Activated B cell treated with CpG ODN at 0.5 μM for 24 hours (primary cell): ENCODE measurements around the gene CLCNKA. TPM values are rescaled to one million over a fixed set of nuclear protein-coding genes. Genes with fewer than 3 reads are reported as not detected.
A peak's percentile ranks its signal among the peaks of the same experiment; 100 is the strongest.

Experiments used
- ATAC-seq: fragments of 200-7000 bp; cut with Tn5 transposase; one replicate; pipeline ENCODE4 v1.10.0; 2021; ENCODE audit warnings: low read depth, mild to moderate bottlenecking, moderate library complexity
- CTCF ChIA-PET: fragments of 350-600 bp; sonication (Branson Sonifier 250); formaldehyde crosslinking; loops from one replicate; lab custom pipeline; 2021; ENCODE audit warnings: antibody characterized with exemption; lab: Charles Lee
- POLR2A ChIA-PET: fragments of 350-600 bp; sonication (Branson Sonifier 250); formaldehyde crosslinking; loops from one replicate; lab custom pipeline; 2021; ENCODE audit warnings: antibody characterized with exemption; lab: Charles Lee
- DNase-seq: peaks from one replicate; pipeline ENCODE4 v3.0.0; 2022
- H3K27ac Mint-ChIP-seq: one replicate; pipeline ENCODE4 v1.8.0; 2020; ENCODE audit warnings: mixed read lengths
- H3K27me3 Mint-ChIP-seq: one replicate; pipeline ENCODE4 v1.8.0; 2021; ENCODE audit warnings: mixed read lengths
- H3K36me3 Mint-ChIP-seq: one replicate; pipeline ENCODE4 v1.8.0; 2021; ENCODE audit warnings: low read depth, mixed read lengths
- H3K4me1 Mint-ChIP-seq: one replicate; pipeline ENCODE4 v1.8.0; 2021; ENCODE audit warnings: mixed read lengths
- H3K4me3 Mint-ChIP-seq: one replicate; pipeline ENCODE4 v1.8.0; 2020; ENCODE audit warnings: mild to moderate bottlenecking, mixed read lengths
- H3K9me3 Mint-ChIP-seq: one replicate; pipeline ENCODE4 v1.8.0; 2020; ENCODE audit warnings: mixed read lengths
- intact Hi-C: fragments of 100-400 bp; cut with micrococcal nuclease; formaldehyde crosslinking; loops from one replicate; pipeline ENCODE4 v1.15.1; 2024
- total RNA-seq: library from RNA; stranded (reverse); gene quantifications from 2 replicates; pipeline ENCODE4 v1.2.3, GENCODE V29; 2022
- TF ChIP-seq, protein P1 (sequence below): fragments of 200-600 bp; IDR thresholded peaks from one replicate; pipeline ENCODE4 v1.8.0; 2022; ENCODE audit warnings: antibody characterized with exemption, mild to moderate bottlenecking

CLCNKA gene
- total RNA-seq, 1 donor from 2014 or later, result 0.24 TPM

GRCh38 chr1:16072616-16073484, 51.0 kb downstream of the CLCNKA start:
- TF ChIP-seq, protein P1, sequence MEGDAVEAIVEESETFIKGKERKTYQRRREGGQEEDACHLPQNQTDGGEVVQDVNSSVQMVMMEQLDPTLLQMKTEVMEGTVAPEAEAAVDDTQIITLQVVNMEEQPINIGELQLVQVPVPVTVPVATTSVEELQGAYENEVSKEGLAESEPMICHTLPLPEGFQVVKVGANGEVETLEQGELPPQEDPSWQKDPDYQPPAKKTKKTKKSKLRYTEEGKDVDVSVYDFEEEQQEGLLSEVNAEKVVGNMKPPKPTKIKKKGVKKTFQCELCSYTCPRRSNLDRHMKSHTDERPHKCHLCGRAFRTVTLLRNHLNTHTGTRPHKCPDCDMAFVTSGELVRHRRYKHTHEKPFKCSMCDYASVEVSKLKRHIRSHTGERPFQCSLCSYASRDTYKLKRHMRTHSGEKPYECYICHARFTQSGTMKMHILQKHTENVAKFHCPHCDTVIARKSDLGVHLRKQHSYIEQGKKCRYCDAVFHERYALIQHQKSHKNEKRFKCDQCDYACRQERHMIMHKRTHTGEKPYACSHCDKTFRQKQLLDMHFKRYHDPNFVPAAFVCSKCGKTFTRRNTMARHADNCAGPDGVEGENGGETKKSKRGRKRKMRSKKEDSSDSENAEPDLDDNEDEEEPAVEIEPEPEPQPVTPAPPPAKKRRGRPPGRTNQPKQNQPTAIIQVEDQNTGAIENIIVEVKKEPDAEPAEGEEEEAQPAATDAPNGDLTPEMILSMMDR, result no peak
- Mint-ChIP-seq H3K9me3 (no peaks in the 10 kb centered on the region), H3K4me1 (peaks cover 10% of the 10 kb centered on the region), H3K27me3 (peaks cover 15% of the 10 kb centered on the region), H3K36me3 (no peaks in the 10 kb centered on the region), H3K27ac (no peak overlapping the region), H3K4me3 (peak overlapping the region; percentile 4)
- intact Hi-C loops, result no loop called here
- ATAC-seq, result peak; percentile 7
- POLR2A ChIA-PET, result no interaction called here
- CTCF ChIA-PET, result interaction anchor here (0.6 to 1.9 kb wide), 2 partner anchors 9 to 281 kb away, joined by 3 to 7 read pairs; no protein-coding TSS in a partner anchor
- DNase-seq, result no peak

- TF ChIP-seq, protein P1, result no peak
- H3K27ac Mint-ChIP-seq, result no peak within 1 kb of the TSS
- H3K27me3 Mint-ChIP-seq, result peaks cover 15% of the 10 kb centered on the region
- peak; percentile 90 for ATAC-seq
- peak; percentile 59 for DNase-seq
- peaks cover 10% of the 10 kb centered on the region for H3K4me1 Mint-ChIP-seq
- POLR2A ChIA-PET, result interaction anchor here (0.6 kb wide), 1 partner anchor 109 kb away, joined by 3 read pairs; no protein-coding TSS in a partner anchor
- H3K4me3 Mint-ChIP-seq, result peak within 1 kb of the TSS; percentile 77
- H3K36me3 Mint-ChIP-seq, result no peaks in the 10 kb centered on the region
- no peaks in the 10 kb centered on the region for H3K9me3 Mint-ChIP-seq
- CTCF ChIA-PET, result interaction anchor here (0.6 to 1.0 kb wide), 3 partner anchors 9 to 258 kb away, joined by 3 to 4 read pairs (median 3); no protein-coding TSS in a partner anchor
- intact Hi-C loops, result no loop called here
These were observed 51.8 kb downstream of the CLCNKA start, which contains the start of gene FAM131C for GRCh38 chr1:16073490-16074119. Gene FAM131C (minus strand): TSS chr1:16073651. CDS start chr1:16073442, 209 bp downstream.

DNA sequence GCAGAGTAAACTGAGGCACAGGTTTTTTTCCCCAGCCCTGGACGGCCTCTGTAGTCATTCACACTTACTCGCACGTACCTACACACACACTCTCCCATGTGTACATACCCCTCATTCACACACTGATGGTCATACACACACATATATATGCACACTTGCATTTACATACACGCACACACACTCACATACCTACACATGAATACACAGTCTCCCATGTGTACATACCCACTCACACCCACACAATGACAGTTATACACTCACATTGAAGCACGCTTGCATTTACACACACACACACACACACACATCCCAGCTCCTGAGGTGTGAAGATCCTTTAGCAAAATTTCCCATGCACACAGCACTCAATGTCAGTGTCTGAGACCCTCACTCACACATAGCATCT, 52.4 kb downstream of the CLCNKA start:
- ChIA-PET CTCF (interaction anchor here (0.6 to 1.0 kb wide), 3 partner anchors 8 to 259 kb away, joined by 3 to 4 read pairs (median 3); no protein-coding TSS in a partner anchor), POLR2A (no interaction called here)
- no peak for DNase-seq
- H3K4me1 Mint-ChIP-seq, result peaks cover 15% of the 10 kb centered on the region
- intact Hi-C loops, result no loop called here
- no peak for ATAC-seq
- no peaks in the 10 kb centered on the region for H3K9me3 Mint-ChIP-seq
- TF ChIP-seq, protein P1, result no peak
- peak overlapping the region; percentile 77 for H3K4me3 Mint-ChIP-seq
- H3K27ac Mint-ChIP-seq, result no peak overlapping the region
- peaks cover 12% of the 10 kb centered on the region for H3K27me3 Mint-ChIP-seq
- no peaks in the 10 kb centered on the region for H3K36me3 Mint-ChIP-seq

GRCh38 chr1:16075337-16076030, 53.6 kb downstream of the CLCNKA start:
- no peak for DNase-seq
- intact Hi-C loops, result no loop called here
- H3K4me1 Mint-ChIP-seq, result peaks cover 16% of the 10 kb centered on the region
- no peak overlapping the region for H3K27ac Mint-ChIP-seq
- ChIA-PET POLR2A (interaction anchor here (0.7 kb wide), 1 partner anchor 159 kb away, joined by 5 read pairs; no protein-coding TSS in a partner anchor), CTCF (no interaction called here)
- H3K27me3 Mint-ChIP-seq, result peaks cover 12% of the 10 kb centered on the region
- TF ChIP-seq, protein P1, result no peak
- H3K36me3 Mint-ChIP-seq, result no peaks in the 10 kb centered on the region
- H3K9me3 Mint-ChIP-seq, result no peaks in the 10 kb centered on the region
- H3K4me3 Mint-ChIP-seq, result no peak overlapping the region
- no peak for ATAC-seq
